CD4-positive, alpha-beta T cell treated with Interferon alpha-2 for 1 hour (primary cell): Measurements from ENCODE around the gene TRIM32.
"Not testable (repeated sequence)": the region's sequence is repeated elsewhere in the genome, so short reads cannot be mapped to it uniquely, and the experiment has no call there.

Experiments used
- DNase-seq, 2 donors: peaks; one replicate each; pipeline ENCODE4 v3.0.0-alpha.2; 2020 to 2022

The TRIM32 gene

GRCh38 chr9:116674210-116674980, 12.7 kb upstream of the TRIM32 start:
- DNase-seq: no peak

- no peak for DNase-seq
These were observed 3.6 kb upstream of the TRIM32 start for GRCh38 chr9:116683535-116683934.

GRCh38 chr9:116685166-116685565, 1.9 kb upstream of the TRIM32 start:
- DNase-seq: no peak

- DNase-seq: no peak
These were observed 970 bp upstream of the TRIM32 start for GRCh38 chr9:116686135-116686534.

GRCh38 chr9:116686693-116687073, 422 bp upstream of the TRIM32 start:
- DNase-seq: no peak

GRCh38 chr9:116687754-116688135, 640 bp downstream of the TRIM32 start:
- DNase-seq: no peak

- no peak for DNase-seq
These were observed 1.8 kb downstream of the TRIM32 start for GRCh38 chr9:116688806-116689485.

- DNase-seq: no peak
These were observed 2.5 kb downstream of the TRIM32 start for GRCh38 chr9:116689486-116690032.

- not testable (repeated sequence) for DNase-seq
These were observed 3.7 kb downstream of the TRIM32 start for GRCh38 chr9:116690805-116691204.

- DNase-seq: no peak
These were observed 4.5 kb downstream of the TRIM32 start for GRCh38 chr9:116691607-116692006.

- DNase-seq: no peak
These were observed 5.5 kb downstream of the TRIM32 start for GRCh38 chr9:116692616-116693015.

GRCh38 chr9:116693233-116693731, 6.2 kb downstream of the TRIM32 start:
- no peak for DNase-seq

GRCh38 chr9:116694785-116695291, 7.7 kb downstream of the TRIM32 start:
- no peak for DNase-seq

GRCh38 chr9:116695438-116695837, 8.3 kb downstream of the TRIM32 start:
- DNase-seq: no peak

- DNase-seq: no peak
These were observed 10.3 kb downstream of the TRIM32 start for GRCh38 chr9:116697362-116697761.

GRCh38 chr9:116697887-116698286, 10.8 kb downstream of the TRIM32 start:
- DNase-seq: no peak

- DNase-seq: no peak
These were observed 13.2 kb downstream of the TRIM32 start for GRCh38 chr9:116700279-116700678.

GRCh38 chr9:116700882-116701865, 14.1 kb downstream of the TRIM32 start:
- DNase-seq: no peak

- DNase-seq: no peak
These were observed 15.0 kb downstream of the TRIM32 start for GRCh38 chr9:116701940-116702642.

- no peak for DNase-seq
These were observed 16.5 kb downstream of the TRIM32 start for GRCh38 chr9:116703634-116704033.

- no peak for DNase-seq
These were observed 17.4 kb downstream of the TRIM32 start for GRCh38 chr9:116704470-116704869.

GRCh38 chr9:116705531-116705930, 18.4 kb downstream of the TRIM32 start:
- DNase-seq: no peak
